ENCODE measurements around the gene PHACTR1.

GRCh38 chr6:12785921-12786320, 69.4 kb downstream of the PHACTR1 start:
- TF ChIP-seq RAD21 (IDR thresholded peaks at IDR 0.05; ENCODE audit: low read depth) (no peak), CEBPB (IDR thresholded peaks at IDR 0.05) (no peak), TAF1 (IDR thresholded peaks at IDR 0.05; ENCODE audit: low read depth) (no peak), EP300 (IDR thresholded peaks at IDR 0.05; ENCODE audit: borderline replicate concordance) (no peak), CREB1 (IDR thresholded peaks at IDR 0.05; ENCODE audit: low read depth) (no peak), YY1 (IDR thresholded peaks at IDR 0.05; ENCODE audit: low read depth) (no peak), TEAD4 (IDR thresholded peaks at IDR 0.05) (no peak), NFIC (IDR thresholded peaks at IDR 0.05) (no peak), FOXM1 (IDR thresholded peaks at IDR 0.05; ENCODE audit: borderline replicate concordance, low read depth) (no peak)
- TF ChIP-seq, protein P1, sequence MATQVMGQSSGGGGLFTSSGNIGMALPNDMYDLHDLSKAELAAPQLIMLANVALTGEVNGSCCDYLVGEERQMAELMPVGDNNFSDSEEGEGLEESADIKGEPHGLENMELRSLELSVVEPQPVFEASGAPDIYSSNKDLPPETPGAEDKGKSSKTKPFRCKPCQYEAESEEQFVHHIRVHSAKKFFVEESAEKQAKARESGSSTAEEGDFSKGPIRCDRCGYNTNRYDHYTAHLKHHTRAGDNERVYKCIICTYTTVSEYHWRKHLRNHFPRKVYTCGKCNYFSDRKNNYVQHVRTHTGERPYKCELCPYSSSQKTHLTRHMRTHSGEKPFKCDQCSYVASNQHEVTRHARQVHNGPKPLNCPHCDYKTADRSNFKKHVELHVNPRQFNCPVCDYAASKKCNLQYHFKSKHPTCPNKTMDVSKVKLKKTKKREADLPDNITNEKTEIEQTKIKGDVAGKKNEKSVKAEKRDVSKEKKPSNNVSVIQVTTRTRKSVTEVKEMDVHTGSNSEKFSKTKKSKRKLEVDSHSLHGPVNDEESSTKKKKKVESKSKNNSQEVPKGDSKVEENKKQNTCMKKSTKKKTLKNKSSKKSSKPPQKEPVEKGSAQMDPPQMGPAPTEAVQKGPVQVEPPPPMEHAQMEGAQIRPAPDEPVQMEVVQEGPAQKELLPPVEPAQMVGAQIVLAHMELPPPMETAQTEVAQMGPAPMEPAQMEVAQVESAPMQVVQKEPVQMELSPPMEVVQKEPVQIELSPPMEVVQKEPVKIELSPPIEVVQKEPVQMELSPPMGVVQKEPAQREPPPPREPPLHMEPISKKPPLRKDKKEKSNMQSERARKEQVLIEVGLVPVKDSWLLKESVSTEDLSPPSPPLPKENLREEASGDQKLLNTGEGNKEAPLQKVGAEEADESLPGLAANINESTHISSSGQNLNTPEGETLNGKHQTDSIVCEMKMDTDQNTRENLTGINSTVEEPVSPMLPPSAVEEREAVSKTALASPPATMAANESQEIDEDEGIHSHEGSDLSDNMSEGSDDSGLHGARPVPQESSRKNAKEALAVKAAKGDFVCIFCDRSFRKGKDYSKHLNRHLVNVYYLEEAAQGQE (IDR thresholded peaks at IDR 0.05; ENCODE audit: low read depth), result no peak
- TF ChIP-seq, protein P2, sequence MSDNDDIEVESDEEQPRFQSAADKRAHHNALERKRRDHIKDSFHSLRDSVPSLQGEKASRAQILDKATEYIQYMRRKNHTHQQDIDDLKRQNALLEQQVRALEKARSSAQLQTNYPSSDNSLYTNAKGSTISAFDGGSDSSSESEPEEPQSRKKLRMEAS (IDR thresholded peaks at IDR 0.05), result no peak

Data from Ishikawa (cell line).